GM20000 (cell line): ENCODE measurements around the gene TET2.
A peak's percentile ranks its signal among the peaks of the same experiment; 100 is the strongest.

Experiments used
- DNase-seq: peaks from one replicate; pipeline ENCODE4 v3.0.0; 2012; ENCODE audit warnings: low spot score
- TF ChIP-seq, protein P1 (sequence below): IDR thresholded peaks from 2 replicates; pipeline ENCODE4 v1.5.1; 2012; ENCODE audit warnings: mild to moderate bottlenecking, control low read depth; ENCODE audit errors: extremely low read depth, missing control alignments

TET2 gene

DNA sequence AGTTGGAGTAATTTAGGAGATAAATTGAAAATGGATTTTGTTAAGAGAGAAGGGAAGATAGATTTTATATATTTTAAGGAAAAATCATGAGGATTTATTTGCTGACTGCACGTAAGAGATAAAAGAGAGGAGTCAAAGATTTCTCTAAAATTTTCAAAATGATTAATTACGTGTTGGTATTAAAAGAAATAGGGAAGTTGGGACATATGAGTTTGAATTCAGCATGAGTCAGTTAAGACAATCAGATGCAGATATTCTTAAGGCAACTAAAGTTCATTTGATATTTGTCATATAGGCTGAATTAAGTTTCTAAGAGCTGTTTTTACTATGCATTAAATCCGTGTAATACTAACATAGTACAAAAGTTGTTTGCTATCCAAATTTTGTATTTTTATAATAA, 46.9 kb downstream of the TET2 start:
- DNase-seq: no peak
- TF ChIP-seq, protein P1, sequence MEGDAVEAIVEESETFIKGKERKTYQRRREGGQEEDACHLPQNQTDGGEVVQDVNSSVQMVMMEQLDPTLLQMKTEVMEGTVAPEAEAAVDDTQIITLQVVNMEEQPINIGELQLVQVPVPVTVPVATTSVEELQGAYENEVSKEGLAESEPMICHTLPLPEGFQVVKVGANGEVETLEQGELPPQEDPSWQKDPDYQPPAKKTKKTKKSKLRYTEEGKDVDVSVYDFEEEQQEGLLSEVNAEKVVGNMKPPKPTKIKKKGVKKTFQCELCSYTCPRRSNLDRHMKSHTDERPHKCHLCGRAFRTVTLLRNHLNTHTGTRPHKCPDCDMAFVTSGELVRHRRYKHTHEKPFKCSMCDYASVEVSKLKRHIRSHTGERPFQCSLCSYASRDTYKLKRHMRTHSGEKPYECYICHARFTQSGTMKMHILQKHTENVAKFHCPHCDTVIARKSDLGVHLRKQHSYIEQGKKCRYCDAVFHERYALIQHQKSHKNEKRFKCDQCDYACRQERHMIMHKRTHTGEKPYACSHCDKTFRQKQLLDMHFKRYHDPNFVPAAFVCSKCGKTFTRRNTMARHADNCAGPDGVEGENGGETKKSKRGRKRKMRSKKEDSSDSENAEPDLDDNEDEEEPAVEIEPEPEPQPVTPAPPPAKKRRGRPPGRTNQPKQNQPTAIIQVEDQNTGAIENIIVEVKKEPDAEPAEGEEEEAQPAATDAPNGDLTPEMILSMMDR: no peak

DNA sequence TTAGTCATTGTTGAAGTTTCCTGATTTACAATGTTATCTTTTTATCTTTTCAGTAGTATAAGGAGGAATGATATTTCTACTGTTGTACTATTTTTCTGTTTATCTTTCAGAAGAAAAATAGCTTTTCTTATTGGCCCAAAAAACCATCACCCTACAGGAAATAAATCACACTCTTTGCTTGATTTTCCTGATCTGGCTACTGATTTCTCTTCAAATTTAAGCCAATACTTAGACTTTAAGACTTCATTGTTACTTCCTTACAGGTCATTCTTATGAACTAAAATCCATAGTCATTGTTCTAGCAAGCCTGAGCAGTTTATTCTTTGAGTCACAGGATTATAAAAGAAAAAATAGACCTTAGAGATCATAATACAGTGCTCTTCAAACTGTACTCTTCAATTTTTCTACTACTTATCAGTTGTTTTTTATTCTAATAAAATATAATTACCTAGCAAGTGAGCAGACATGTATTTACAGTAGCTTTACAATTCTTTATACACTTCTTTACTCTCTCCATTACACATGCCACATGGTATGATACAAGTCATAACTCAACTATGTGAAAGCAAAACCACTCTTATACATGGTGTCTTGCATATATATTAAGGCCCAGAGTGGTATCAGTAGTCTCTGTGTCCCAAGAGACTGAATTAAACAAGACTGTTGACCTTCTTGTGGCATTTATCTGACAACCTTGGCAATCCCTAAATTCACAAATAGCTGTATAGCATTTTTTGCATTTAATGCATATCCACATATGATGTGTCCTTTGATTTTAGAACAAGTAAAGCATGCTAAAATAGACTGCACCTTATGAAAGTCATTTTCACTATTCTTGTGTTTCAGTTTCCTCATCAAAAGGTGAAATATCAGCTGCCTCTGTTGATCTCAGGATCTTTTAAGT, 47.9 kb downstream of the TET2 start:
- peak; percentile 28 for DNase-seq
- TF ChIP-seq, protein P1: no peak

DNA sequence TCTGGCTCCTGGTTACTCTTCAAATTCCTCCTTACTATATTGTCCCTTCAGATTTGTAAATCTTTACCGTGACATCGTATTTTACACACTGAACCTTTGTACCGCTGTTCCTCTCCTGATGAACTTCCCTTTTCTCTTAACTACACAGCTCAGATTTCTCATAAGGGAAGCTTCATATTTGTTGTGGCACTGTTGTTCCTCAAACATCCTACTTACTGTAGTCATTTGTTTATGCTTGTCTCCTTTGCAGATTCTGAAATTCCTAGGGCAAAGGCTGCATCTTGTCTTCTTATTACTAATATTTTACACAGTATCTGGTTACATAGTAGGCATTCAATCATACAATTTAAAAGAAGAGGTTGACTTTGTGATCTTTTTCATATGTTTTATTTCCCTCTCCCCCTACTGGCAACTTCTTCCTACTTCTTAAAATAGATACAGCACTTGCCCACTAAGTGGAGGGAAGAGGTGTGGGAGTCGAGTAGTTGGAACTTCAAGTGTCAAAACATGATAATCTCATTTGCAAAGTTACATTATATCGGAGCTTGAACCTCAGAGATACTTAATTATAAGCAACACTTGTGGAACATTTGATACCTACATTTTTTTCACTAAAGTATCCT, 50.0 kb downstream of the TET2 start:
- DNase-seq: no peak
- TF ChIP-seq, protein P1: no peak

GRCh38 chr4:105197777-105198176, 51.1 kb downstream of the TET2 start:
- TF ChIP-seq, protein P1: no peak
- DNase-seq: no peak

- no peak for DNase-seq
- TF ChIP-seq, protein P1: no peak
Measured at GRCh38 chr4:105198541-105198940, 51.9 kb downstream of the TET2 start.

DNA sequence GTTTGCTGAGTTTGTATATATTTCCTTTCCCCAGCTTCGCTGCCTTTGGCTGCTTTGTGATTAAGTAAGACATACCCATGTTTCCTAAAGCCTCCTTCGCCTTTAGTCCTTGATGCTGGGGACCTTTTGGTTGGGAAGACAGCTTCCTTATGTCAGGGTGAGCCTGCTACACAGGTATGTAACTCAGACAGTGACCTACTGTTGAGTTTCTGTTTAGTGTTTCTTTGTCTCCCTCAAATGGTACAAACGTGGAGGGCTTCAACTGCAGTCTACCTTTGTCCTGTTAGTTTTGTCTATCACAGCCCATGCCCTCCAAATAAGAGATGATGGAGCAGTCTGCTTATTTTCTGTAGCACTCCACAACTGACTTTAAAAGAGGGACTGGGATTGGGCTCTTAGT, 59.5 kb downstream of the TET2 start:
- TF ChIP-seq, protein P1: no peak
- DNase-seq: no peak

GRCh38 chr4:105207386-105207785, 60.7 kb downstream of the TET2 start:
- no peak for DNase-seq
- TF ChIP-seq, protein P1: no peak
